Adipocyte (in vitro differentiated cells): ENCODE measurements around the gene SNRPN.

ENCODE experiments used
- DNase-seq: peaks from one replicate; pipeline ENCODE4 v3.0.0-alpha.2; 2015; ENCODE audit warnings: low read depth
- H3K27me3 ChIP-seq: replicated peaks from 2 replicates; pipeline ENCODE4 v1.7.0; 2013; ENCODE audit warnings: mild to moderate bottlenecking, low read length, moderate library complexity; ENCODE audit not compliant: control insufficient read depth, insufficient read depth
- H3K36me3 ChIP-seq: 2 replicates; pipeline ENCODE4 v1.7.0; 2013; ENCODE audit warnings: low read length, mild to moderate bottlenecking, moderate library complexity; ENCODE audit not compliant: control insufficient read depth, insufficient read depth, severe bottlenecking
- H3K4me1 ChIP-seq: 2 replicates; pipeline ENCODE4 v1.7.0; 2013; ENCODE audit warnings: mild to moderate bottlenecking, low read length, moderate library complexity; ENCODE audit not compliant: control insufficient read depth, insufficient read depth
- H3K4me3 ChIP-seq: 2 replicates; pipeline ENCODE4 v1.7.0; 2013; ENCODE audit warnings: mild to moderate bottlenecking, low read length, moderate library complexity
- H3K9ac ChIP-seq: 2 replicates; pipeline ENCODE4 v1.7.0; 2013; ENCODE audit warnings: mild to moderate bottlenecking, low read length, moderate library complexity
- H3K9me3 ChIP-seq: 2 replicates; pipeline ENCODE4 v1.7.0; 2013; ENCODE audit warnings: mild to moderate bottlenecking, low read length, moderate library complexity; ENCODE audit not compliant: control insufficient read depth

Gene SNRPN

DNA sequence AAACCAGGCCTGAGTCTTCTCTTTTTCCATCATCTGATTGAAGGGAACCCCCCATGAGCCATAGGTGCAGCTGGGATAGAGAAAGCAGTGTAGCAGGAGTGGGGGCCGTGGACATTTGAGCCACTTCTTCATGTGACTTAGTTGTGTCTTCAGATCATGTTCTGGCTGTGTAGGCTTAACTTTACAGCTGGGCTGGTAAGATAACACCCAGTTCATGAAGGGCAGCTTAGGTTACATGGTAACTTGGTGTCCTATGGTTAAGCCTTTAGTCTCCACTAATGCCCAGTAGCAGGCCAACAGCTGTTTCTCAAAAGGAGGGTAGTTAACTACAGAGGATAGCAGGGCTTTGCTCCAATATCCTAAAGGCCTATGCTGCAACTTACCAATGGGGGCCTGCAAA, 11.4 kb upstream of the SNRPN start:
- H3K4me3 ChIP-seq, result no peak overlapping the region
- H3K36me3 ChIP-seq, result no peaks in the 10 kb centered on the region
- no peaks in the 10 kb centered on the region for H3K27me3 ChIP-seq
- H3K9ac ChIP-seq, result no peak overlapping the region
- DNase-seq, result no peak
- no peaks in the 10 kb centered on the region for H3K4me1 ChIP-seq
- H3K9me3 ChIP-seq, result no peaks in the 10 kb centered on the region

DNA sequence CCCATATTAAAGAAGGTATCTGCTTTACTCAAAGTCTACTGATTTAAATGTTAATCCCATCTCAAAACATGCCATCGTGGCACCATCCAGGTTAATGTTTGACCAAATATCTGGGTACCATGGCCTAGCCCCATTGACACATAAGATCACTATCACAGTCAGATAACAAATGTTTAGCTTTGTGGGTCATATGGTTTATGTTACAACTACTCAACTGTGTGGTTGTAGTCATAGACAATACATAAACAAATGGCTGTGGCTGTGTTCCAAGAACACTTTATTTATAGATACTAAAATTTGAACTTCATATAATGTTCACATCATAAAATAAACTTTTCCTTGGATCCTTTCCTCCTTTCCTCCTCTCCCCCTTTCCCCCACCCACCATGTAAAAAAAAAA, 9.8 kb upstream of the SNRPN start:
- DNase-seq, result peak; percentile 3

DNA sequence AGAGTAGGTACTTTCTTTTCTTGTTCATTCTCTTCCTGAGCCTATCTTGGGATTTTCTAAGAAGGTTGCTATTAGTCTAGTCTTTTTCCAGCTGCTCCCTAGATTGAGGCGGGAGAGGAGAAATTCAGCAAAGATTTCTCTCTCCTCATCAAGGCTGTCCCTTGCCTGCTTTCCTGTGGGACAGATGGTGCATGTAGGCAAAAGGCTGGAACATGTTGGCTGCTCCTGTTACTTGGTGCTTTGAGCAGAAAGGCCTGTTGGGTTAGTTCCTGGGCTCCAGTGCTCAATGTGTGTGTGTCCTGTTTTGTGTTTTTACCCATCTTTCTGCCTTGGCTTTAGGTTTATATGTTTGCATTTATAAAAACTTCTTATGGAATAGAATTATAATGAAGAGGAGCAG, 9.1 kb upstream of the SNRPN start:
- no peaks in the 10 kb centered on the region for H3K36me3 ChIP-seq
- H3K27me3 ChIP-seq, result no peaks in the 10 kb centered on the region
- DNase-seq, result no peak
- no peaks in the 10 kb centered on the region for H3K4me1 ChIP-seq
- H3K4me3 ChIP-seq, result no peak overlapping the region
- no peak overlapping the region for H3K9ac ChIP-seq
- no peaks in the 10 kb centered on the region for H3K9me3 ChIP-seq

More for the DNA sequence above, 9.8 kb upstream of the SNRPN start:
- Histone ChIP-seq H3K9ac (no peak overlapping the region), H3K4me1 (no peaks in the 10 kb centered on the region), H3K27me3 (no peaks in the 10 kb centered on the region), H3K36me3 (no peaks in the 10 kb centered on the region), H3K9me3 (no peaks in the 10 kb centered on the region), H3K4me3 (no peak overlapping the region)

GRCh38 chr15:24948495-24948894, 6.3 kb upstream of the SNRPN start:
- Histone ChIP-seq H3K4me3 (no peak overlapping the region), H3K36me3 (no peaks in the 10 kb centered on the region), H3K4me1 (no peaks in the 10 kb centered on the region), H3K27me3 (no peaks in the 10 kb centered on the region), H3K9ac (no peak overlapping the region), H3K9me3 (no peaks in the 10 kb centered on the region)
- DNase-seq, result no peak

GRCh38 chr15:24955531-24955921, 739 bp downstream of the SNRPN start:
- Histone ChIP-seq H3K36me3 (no peaks in the 10 kb centered on the region), H3K4me3 (peak overlapping the region; percentile 92), H3K4me1 (no peaks in the 10 kb centered on the region), H3K9me3 (no peaks in the 10 kb centered on the region), H3K27me3 (no peaks in the 10 kb centered on the region), H3K9ac (peak overlapping the region; percentile 91)
- peak; percentile 19 for DNase-seq

DNA sequence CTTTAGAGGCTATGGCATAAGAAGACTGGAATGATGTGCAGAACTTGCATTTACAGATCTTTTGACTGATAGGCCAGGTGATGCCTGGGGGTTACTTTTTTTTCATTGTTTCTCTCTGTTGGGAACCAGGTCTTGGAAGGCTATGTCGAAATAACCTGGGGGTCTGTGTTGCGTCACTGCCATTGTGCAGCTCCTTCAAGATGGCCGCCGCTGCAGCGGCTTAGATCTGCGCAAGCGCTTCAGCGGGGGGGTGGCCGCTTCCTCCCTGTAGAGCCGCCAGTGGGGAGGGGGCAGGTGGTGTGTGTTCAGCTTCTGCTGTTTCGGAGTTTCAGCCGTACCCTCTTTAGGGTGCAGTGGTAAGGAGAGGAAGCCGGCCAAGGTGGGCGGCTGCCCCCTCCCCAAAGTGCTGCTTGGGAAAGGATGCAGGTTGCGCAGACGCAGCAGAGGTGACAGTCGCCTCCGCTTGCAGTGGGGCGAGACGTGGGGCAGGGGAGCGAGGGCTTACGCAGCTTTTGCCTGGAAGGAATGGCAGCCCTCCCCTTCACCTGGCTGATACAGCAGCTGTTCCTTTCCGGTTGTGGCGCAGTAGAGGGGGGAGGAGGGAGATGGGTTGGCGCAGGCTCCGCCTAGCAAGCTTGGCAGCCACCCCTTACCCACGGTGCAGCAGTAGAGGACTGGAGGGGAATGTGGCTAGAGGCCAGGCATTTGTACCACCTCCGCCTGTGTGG, 1.5 kb downstream of the SNRPN start:
- H3K9ac ChIP-seq, result peak overlapping the region; percentile 91
- peak; percentile 84 for DNase-seq

DNA sequence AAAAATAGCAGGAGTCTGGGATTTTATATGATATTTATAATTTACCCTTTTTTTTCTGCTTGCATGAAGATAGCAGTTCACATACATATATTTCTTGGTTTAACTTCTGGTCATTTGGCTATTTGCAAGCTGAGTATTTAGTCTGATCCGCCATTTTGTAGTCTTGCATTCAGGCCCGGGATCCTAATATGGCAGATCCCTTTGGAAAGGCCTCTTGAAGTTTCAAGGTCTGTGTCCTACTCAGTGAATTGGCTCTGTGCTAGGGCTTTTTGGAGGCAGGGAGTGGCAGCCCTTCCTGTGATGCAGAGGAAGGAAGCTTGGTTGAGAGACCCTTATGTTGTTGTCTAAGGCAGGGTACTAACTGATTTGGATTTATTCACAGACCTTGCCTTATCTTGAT, 2.9 kb downstream of the SNRPN start:
- Histone ChIP-seq H3K4me3 (no peak overlapping the region), H3K27me3 (no peaks in the 10 kb centered on the region), H3K36me3 (peaks cover 8% of the 10 kb centered on the region), H3K9me3 (no peaks in the 10 kb centered on the region), H3K9ac (no peak overlapping the region), H3K4me1 (no peaks in the 10 kb centered on the region)
- DNase-seq, result no peak

More for the DNA sequence above, 1.5 kb downstream of the SNRPN start:
- Histone ChIP-seq H3K36me3 (no peaks in the 10 kb centered on the region), H3K9me3 (no peaks in the 10 kb centered on the region), H3K4me1 (no peaks in the 10 kb centered on the region), H3K27me3 (no peaks in the 10 kb centered on the region), H3K4me3 (peak overlapping the region; percentile 92)

- no peaks in the 10 kb centered on the region for H3K27me3 ChIP-seq
- DNase-seq, result no peak
- H3K9ac ChIP-seq, result no peak overlapping the region
- H3K9me3 ChIP-seq, result no peaks in the 10 kb centered on the region
- no peak overlapping the region for H3K4me3 ChIP-seq
- H3K4me1 ChIP-seq, result no peaks in the 10 kb centered on the region
- H3K36me3 ChIP-seq, result peaks cover 38% of the 10 kb centered on the region
Observed at GRCh38 chr15:24961967-24962366, 7.2 kb downstream of the SNRPN start.

DNA sequence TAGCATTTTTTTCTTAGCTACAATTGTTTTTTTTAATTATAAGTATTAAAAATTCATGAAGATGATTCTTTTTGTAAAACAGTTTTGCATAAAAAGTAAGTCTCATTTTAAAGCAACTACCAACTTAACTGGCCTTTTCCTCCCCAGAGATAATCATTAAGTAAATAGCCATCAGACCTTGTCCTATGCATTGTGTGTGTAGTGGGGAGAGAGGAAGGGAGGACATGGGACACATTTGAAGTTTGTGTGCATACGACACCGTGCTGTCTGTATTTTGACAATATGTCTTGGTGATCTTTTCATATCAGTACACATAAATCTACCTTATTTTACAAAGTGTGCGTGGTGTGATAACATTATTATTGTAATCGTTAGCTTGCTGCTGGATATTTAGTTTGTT, 8.1 kb downstream of the SNRPN start:
- Histone ChIP-seq H3K36me3 (peaks cover 44% of the 10 kb centered on the region), H3K9ac (no peak overlapping the region), H3K9me3 (no peaks in the 10 kb centered on the region), H3K4me1 (no peaks in the 10 kb centered on the region), H3K4me3 (no peak overlapping the region), H3K27me3 (no peaks in the 10 kb centered on the region)
- no peak for DNase-seq

- Histone ChIP-seq H3K9ac (no peak overlapping the region), H3K36me3 (peaks cover 60% of the 10 kb centered on the region), H3K4me3 (no peak overlapping the region), H3K4me1 (no peaks in the 10 kb centered on the region), H3K9me3 (no peaks in the 10 kb centered on the region), H3K27me3 (no peaks in the 10 kb centered on the region)
- no peak for DNase-seq
Observed at GRCh38 chr15:24966364-24967103, 11.7 kb downstream of the SNRPN start.

DNA sequence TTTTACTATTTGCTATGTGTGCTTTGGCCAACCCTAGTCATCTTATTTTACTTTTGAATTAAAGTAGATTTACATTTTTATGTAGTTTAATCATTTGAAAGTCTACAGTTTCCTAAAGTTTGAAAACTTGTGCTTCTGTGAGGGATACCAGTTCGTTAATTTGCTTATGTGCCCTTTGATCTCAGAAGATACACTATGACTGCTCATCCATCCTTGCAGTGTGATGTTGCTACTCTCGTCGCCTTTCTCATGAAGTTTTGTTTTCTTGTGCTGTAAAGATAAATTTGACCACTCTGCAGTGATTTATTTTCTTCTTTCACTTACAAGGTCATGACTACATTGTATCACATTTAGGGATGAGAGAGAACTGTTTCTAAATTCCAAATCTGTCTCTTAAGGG, 16.3 kb downstream of the SNRPN start:
- H3K36me3 ChIP-seq, result peaks cover 45% of the 10 kb centered on the region
- no peak overlapping the region for H3K9ac ChIP-seq
- no peaks in the 10 kb centered on the region for H3K27me3 ChIP-seq
- no peaks in the 10 kb centered on the region for H3K4me1 ChIP-seq
- DNase-seq, result no peak
- H3K9me3 ChIP-seq, result peaks cover 3% of the 10 kb centered on the region
- no peak overlapping the region for H3K4me3 ChIP-seq
